ENCODE results near the gene SPECC1.

DNA sequence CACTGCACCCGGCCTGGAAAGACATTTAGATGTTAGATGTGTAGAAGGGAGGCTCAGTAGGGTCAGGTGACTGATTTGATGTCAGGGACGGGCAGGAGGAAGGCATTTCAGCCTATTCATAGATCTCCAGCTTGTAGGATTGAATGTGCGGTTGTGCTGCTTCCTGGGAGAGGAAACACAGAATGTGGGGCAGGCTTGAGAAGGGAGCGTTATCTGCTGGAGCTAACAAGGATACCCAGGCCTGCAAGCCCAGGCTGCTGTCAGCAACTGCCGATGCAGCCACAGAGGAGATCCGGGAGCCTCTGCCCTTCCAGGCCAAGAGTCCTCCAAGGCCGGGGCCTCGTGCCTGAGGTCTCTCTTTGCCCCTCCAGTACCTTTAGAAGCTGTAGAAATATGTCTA lies 205.6 kb downstream of the SPECC1 start:
- TF ChIP-seq, protein P1, sequence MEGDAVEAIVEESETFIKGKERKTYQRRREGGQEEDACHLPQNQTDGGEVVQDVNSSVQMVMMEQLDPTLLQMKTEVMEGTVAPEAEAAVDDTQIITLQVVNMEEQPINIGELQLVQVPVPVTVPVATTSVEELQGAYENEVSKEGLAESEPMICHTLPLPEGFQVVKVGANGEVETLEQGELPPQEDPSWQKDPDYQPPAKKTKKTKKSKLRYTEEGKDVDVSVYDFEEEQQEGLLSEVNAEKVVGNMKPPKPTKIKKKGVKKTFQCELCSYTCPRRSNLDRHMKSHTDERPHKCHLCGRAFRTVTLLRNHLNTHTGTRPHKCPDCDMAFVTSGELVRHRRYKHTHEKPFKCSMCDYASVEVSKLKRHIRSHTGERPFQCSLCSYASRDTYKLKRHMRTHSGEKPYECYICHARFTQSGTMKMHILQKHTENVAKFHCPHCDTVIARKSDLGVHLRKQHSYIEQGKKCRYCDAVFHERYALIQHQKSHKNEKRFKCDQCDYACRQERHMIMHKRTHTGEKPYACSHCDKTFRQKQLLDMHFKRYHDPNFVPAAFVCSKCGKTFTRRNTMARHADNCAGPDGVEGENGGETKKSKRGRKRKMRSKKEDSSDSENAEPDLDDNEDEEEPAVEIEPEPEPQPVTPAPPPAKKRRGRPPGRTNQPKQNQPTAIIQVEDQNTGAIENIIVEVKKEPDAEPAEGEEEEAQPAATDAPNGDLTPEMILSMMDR (IDR thresholded peaks at IDR 0.05): no peak
- TF ChIP-seq POLR2A (IDR thresholded peaks at IDR 0.05): no peak
